B cell (primary cell): Measurements from ENCODE around the gene CLCN3. TPM values are rescaled to one million over a fixed set of nuclear protein-coding genes. Genes with fewer than 3 reads are reported as not detected.
"Not testable (repeated sequence)": the region's sequence is repeated elsewhere in the genome, so short reads cannot be mapped to it uniquely, and the experiment has no call there.

ENCODE experiments used
- ATAC-seq: fragments of 200-7000 bp; cut with Tn5 transposase; one replicate; pipeline ENCODE4 v1.10.0; 2021; ENCODE audit warnings: low read depth, mild to moderate bottlenecking, moderate number of reproducible peaks, moderate library complexity
- CTCF ChIA-PET: fragments of 350-600 bp; sonication (Branson Sonifier 250); formaldehyde crosslinking; loops from one replicate; lab custom pipeline; 2021; ENCODE audit warnings: antibody characterized with exemption, inconsistent platforms; lab: Charles Lee
- POLR2A ChIA-PET: fragments of 350-600 bp; sonication (Branson Sonifier 250); formaldehyde crosslinking; loops from one replicate; lab custom pipeline; 2021; ENCODE audit warnings: antibody characterized with exemption; lab: Charles Lee
- DNase-seq: peaks from one replicate; pipeline ENCODE4 v3.0.0; 2013
- H2AFZ ChIP-seq: 2 replicates; pipeline ENCODE4 v1.6.1; 2012; ENCODE audit warnings: mild to moderate bottlenecking, low read depth, low read length; ENCODE audit not compliant: insufficient read depth, poor library complexity, severe bottlenecking
- H3K27ac ChIP-seq, 2 donors: 1 replicate in 1 of 2; 2 replicates in 1 of 2; pipeline ENCODE4 v1.5.1; 2012 to 2013; ENCODE audit warnings: low read length in 2 of 2, mild to moderate bottlenecking in 2 of 2, moderate library complexity in 1 of 2
- H3K27me3 ChIP-seq, 4 experiments: fragments of 200-600 bp in 1 of 4; sonication (generic) in 1 of 4; replicated peaks in 1 of 4; 1 replicate in 2 of 4; 2 replicates in 2 of 4; pipeline versions ENCODE4 v1.6.1 to v1.7.0; 2013 to 2016; ENCODE audit warnings: low read length in 3 of 4, mild to moderate bottlenecking in 2 of 4, mixed read lengths in 1 of 4, moderate library complexity in 1 of 4; ENCODE audit not compliant: insufficient read depth in 4 of 4, control insufficient read depth in 3 of 4; ENCODE audit errors: control extremely low read depth in 1 of 4
- H3K36me3 ChIP-seq, 2 experiments: replicated peaks in 1 of 2; 1 replicate in 1 of 2; 2 replicates in 1 of 2; pipeline versions ENCODE4 v1.6.1 to v1.7.1; 2013; ENCODE audit warnings: low read length in 1 of 2; ENCODE audit not compliant: insufficient read depth in 2 of 2, control insufficient read depth in 1 of 2; ENCODE audit errors: control extremely low read depth in 1 of 2, extremely low read depth in 1 of 2
- H3K4me1 ChIP-seq, 2 donors: fragments of 200-600 bp in 1 of 2; sonication (generic) in 1 of 2; 1 replicate in 1 of 2; 2 replicates in 1 of 2; pipeline versions ENCODE4 v1.5.1 to v1.6.1; 2013 to 2017; ENCODE audit warnings: low read length in 2 of 2; ENCODE audit not compliant: control insufficient read depth in 2 of 2, insufficient read depth in 2 of 2
- H3K4me2 ChIP-seq: replicated peaks from 2 replicates; pipeline ENCODE3; 2012; ENCODE audit warnings: mild to moderate bottlenecking, low read depth, low read length; ENCODE audit not compliant: poor library complexity, severe bottlenecking
- H3K4me3 ChIP-seq, 5 experiments: fragments of 200-600 bp in 1 of 5; sonication (generic) in 1 of 5; 1 replicate in 3 of 5; 2 replicates in 2 of 5; pipeline versions ENCODE4 v1.5.1 to v1.7.0; 2011 to 2016; ENCODE audit warnings: low read length in 4 of 5, mild to moderate bottlenecking in 4 of 5, low read depth in 2 of 5, control low read depth in 1 of 5, moderate library complexity in 1 of 5; ENCODE audit not compliant: insufficient read depth in 1 of 5; ENCODE audit errors: control extremely low read depth in 1 of 5, extremely low read depth in 1 of 5
- H3K79me2 ChIP-seq: fragments of 200-600 bp; sonication (generic); one replicate; pipeline ENCODE4 v1.6.0; 2016; ENCODE audit warnings: low read length; ENCODE audit not compliant: control insufficient read depth, insufficient read depth
- H3K9ac ChIP-seq: fragments of 200-600 bp; sonication (generic); 2 replicates; pipeline ENCODE4 v1.6.1; 2017; ENCODE audit warnings: mild to moderate bottlenecking, low read length, moderate library complexity
- H3K9me3 ChIP-seq, 3 donors: one replicate each; pipeline versions ENCODE4 v1.6.1 to v1.7.1; 2013; ENCODE audit warnings: low read length in 2 of 3; ENCODE audit not compliant: control insufficient read depth in 2 of 3, insufficient read depth in 1 of 3; ENCODE audit errors: control extremely low read depth in 1 of 3
- H4K20me1 ChIP-seq: 2 replicates; pipeline ENCODE4 v1.6.0; 2012; ENCODE audit warnings: mild to moderate bottlenecking, low read length; ENCODE audit not compliant: insufficient read depth, control insufficient read depth, poor library complexity, severe bottlenecking
- H3K27ac Mint-ChIP-seq: one replicate; pipeline ENCODE4 v1.8.0; 2021; ENCODE audit warnings: mixed read lengths
- H3K27me3 Mint-ChIP-seq: one replicate; pipeline ENCODE4 v1.8.0; 2021; ENCODE audit warnings: mixed read lengths
- H3K4me1 Mint-ChIP-seq: one replicate; pipeline ENCODE4 v1.8.0; 2021; ENCODE audit warnings: mixed read lengths
- H3K4me3 Mint-ChIP-seq: one replicate; pipeline ENCODE4 v1.8.0; 2021; ENCODE audit warnings: mixed read lengths
- H3K9me3 Mint-ChIP-seq: one replicate; pipeline ENCODE4 v1.8.0; 2022; ENCODE audit warnings: mixed read lengths; ENCODE audit not compliant: insufficient read depth
- EZH2 ChIP-seq: IDR thresholded peaks from 2 replicates; pipeline ENCODE4 v1.6.1; 2012; ENCODE audit warnings: borderline replicate concordance, low read depth, mild to moderate bottlenecking, moderate library complexity, low read length; ENCODE audit not compliant: insufficient read depth, poor library complexity, severe bottlenecking
- WGBS: methylation state at CpG from one replicate; pipeline ENCODE4 v1.1.5; 2013; ENCODE audit warnings: missing lambda C conversion rate; ENCODE audit not compliant: insufficient coverage; 5-methylcytosine and 5-hydroxymethylcytosine counted together
- intact Hi-C: fragments of 100-400 bp; cut with micrococcal nuclease; formaldehyde crosslinking; loops from one replicate; pipeline ENCODE4 v1.10.0; 2022
- polyA plus RNA-seq: library from polyadenylated mRNA; depleted of rRNA; stranded (reverse); fragments of >200 nt; gene quantifications from 2 replicates; pipeline ENCODE4 v1.2.3, GENCODE V29; 2012
- total RNA-seq, 2 donors: library from RNA; stranded (reverse); fragments of 120-200 nt in 1 of 2; gene quantifications; 1 replicate in 1 of 2; 2 replicates in 1 of 2; pipeline versions ENCODE4 v1.2.3 to v1.2.4, GENCODE V29; 2013 to 2022
- TF ChIP-seq, protein P1 (sequence below): fragments of 200-600 bp; IDR thresholded peaks from one replicate; pipeline ENCODE4 v1.8.0; 2022; ENCODE audit warnings: antibody characterized with exemption, mild to moderate bottlenecking

CLCN3 gene
- total and polyA plus RNA-seq, 2 donors (not counting 1 experiment from before 2014, with no cell fraction given), result 5.0 to 32.7 TPM

GRCh38 chr4:169621731-169622492 lies 1.5 kb downstream of the CLCN3 start:
- ChIA-PET CTCF (interaction anchor here (1.0 kb wide), 1 partner anchor 9 kb away, joined by 3 read pairs; no protein-coding TSS in a partner anchor), POLR2A (no interaction called here)
- peaks cover 44% of the 10 kb centered on the region for H3K4me1 Mint-ChIP-seq
- WGBS, result 40% methylated on average over 2 of the region's 6 CpGs
- peak overlapping the region; percentile 79 for H3K4me2 ChIP-seq
- no peaks in the 10 kb centered on the region for H3K9me3 Mint-ChIP-seq
- peak overlapping the region; percentile 20 for H2AFZ ChIP-seq
- H3K27me3 ChIP-seq, result no peaks in the 10 kb centered on the region
- DNase-seq (peak; percentile 24), ATAC-seq (no peak)
- H3K4me1 ChIP-seq, result peaks cover 18 to 23% of the 10 kb centered on the region in 2 donors
- intact Hi-C loops, result no loop called here
- peak overlapping the region; percentile 27 for H3K9ac ChIP-seq
- peaks cover 59% of the 10 kb centered on the region for H3K79me2 ChIP-seq
- peak overlapping the region; percentile 96 for H3K4me3 Mint-ChIP-seq
- no peaks in the 10 kb centered on the region for H3K27me3 Mint-ChIP-seq
- H4K20me1 ChIP-seq, result peaks cover 8% of the 10 kb centered on the region
- H3K36me3 ChIP-seq, result no peaks in the 10 kb centered on the region
- H3K9me3 ChIP-seq, result no peaks in the 10 kb centered on the region
- TF ChIP-seq EZH2, result no peak
- TF ChIP-seq, protein P1, sequence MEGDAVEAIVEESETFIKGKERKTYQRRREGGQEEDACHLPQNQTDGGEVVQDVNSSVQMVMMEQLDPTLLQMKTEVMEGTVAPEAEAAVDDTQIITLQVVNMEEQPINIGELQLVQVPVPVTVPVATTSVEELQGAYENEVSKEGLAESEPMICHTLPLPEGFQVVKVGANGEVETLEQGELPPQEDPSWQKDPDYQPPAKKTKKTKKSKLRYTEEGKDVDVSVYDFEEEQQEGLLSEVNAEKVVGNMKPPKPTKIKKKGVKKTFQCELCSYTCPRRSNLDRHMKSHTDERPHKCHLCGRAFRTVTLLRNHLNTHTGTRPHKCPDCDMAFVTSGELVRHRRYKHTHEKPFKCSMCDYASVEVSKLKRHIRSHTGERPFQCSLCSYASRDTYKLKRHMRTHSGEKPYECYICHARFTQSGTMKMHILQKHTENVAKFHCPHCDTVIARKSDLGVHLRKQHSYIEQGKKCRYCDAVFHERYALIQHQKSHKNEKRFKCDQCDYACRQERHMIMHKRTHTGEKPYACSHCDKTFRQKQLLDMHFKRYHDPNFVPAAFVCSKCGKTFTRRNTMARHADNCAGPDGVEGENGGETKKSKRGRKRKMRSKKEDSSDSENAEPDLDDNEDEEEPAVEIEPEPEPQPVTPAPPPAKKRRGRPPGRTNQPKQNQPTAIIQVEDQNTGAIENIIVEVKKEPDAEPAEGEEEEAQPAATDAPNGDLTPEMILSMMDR, result no peak
- peak overlapping the region in 2 of 5 experiments; percentile 3 to 98 for H3K4me3 ChIP-seq
- H3K27ac ChIP-seq, result peak overlapping the region; percentile 1 to 38
- H3K27ac Mint-ChIP-seq, result peak overlapping the region; percentile 82

- WGBS, result no CpG with 5 or more reads among the region's 4 CpGs
- no peaks in the 10 kb centered on the region for H3K27me3 ChIP-seq
- DNase-seq (no peak), ATAC-seq (no peak)
- CTCF ChIA-PET, result interaction anchor here (1.0 kb wide), 1 partner anchor 9 kb away, joined by 3 read pairs; no protein-coding TSS in a partner anchor
- intact Hi-C loops, result no loop called here
- POLR2A ChIA-PET, result no interaction called here
- no peak overlapping the region for H2AFZ ChIP-seq
- Mint-ChIP-seq H3K9me3 (no peaks in the 10 kb centered on the region), H3K27ac (no peak overlapping the region), H3K27me3 (no peaks in the 10 kb centered on the region), H3K4me1 (peaks cover 47% of the 10 kb centered on the region), H3K4me3 (peak overlapping the region; percentile 96)
- peaks cover 8% of the 10 kb centered on the region for H4K20me1 ChIP-seq
- H3K9me3 ChIP-seq, result no peaks in the 10 kb centered on the region
- H3K9ac ChIP-seq, result no peak overlapping the region
- H3K4me2 ChIP-seq, result peak overlapping the region; percentile 79
- H3K4me3 ChIP-seq, result no peak overlapping the region
- no peak for TF ChIP-seq EZH2
- TF ChIP-seq, protein P1, result no peak
- H3K4me1 ChIP-seq, result peaks cover 18 to 23% of the 10 kb centered on the region in 2 donors
- peaks cover 66% of the 10 kb centered on the region for H3K79me2 ChIP-seq
- H3K36me3 ChIP-seq, result no peaks in the 10 kb centered on the region
- no peak overlapping the region for H3K27ac ChIP-seq
These were observed 2.2 kb downstream of the CLCN3 start for GRCh38 chr4:169622566-169622965.

DNA sequence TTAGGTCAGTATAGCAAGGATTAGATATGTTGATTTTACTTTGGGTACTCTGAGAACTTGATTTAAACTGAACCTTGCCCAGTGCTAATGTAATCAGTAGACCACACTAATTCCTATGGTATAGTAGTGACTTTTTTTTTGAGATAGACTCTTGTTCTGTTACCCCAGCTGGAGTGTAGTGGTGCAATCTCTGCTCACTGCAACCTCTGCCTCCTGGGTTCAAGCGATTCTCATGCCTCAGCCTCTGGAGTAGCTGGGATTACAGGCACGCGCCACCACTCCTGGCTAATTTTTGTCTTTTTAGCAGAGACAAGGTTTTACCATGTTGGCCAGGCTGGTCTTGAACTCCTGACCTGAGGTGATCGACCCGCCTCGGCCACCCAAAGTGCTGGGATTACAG lies 3.6 kb downstream of the CLCN3 start:
- not testable (repeated sequence) for H3K9me3 Mint-ChIP-seq

More for the DNA sequence above, 3.6 kb downstream of the CLCN3 start:
- H3K9me3 ChIP-seq, H2AFZ ChIP-seq, intact Hi-C loops, H3K27me3 ChIP-seq, H3K4me3 Mint-ChIP-seq, H3K4me2 ChIP-seq, H3K36me3 ChIP-seq, H3K27ac Mint-ChIP-seq, ATAC-seq, H3K9ac ChIP-seq, H3K27ac ChIP-seq, DNase-seq, H4K20me1 ChIP-seq, POLR2A ChIA-PET, H3K27me3 Mint-ChIP-seq, H3K4me3 ChIP-seq: not testable (repeated sequence)
- WGBS, result 98% methylated on average over 5 of the region's 6 CpGs
- H3K4me1 Mint-ChIP-seq, result peaks cover 48% of the 10 kb centered on the region
- H3K79me2 ChIP-seq, result peaks cover 78% of the 10 kb centered on the region
- peaks cover 13 to 22% of the 10 kb centered on the region in 2 donors for H3K4me1 ChIP-seq
- CTCF ChIA-PET, result interaction anchor here (1.0 to 1.5 kb wide), 2 partner anchors 11 to 36 kb away, joined by 4 to 7 read pairs; partner anchors contain the start of gene NEK1
